ENCODE results near the gene LARP1B.

The LARP1B gene

DNA sequence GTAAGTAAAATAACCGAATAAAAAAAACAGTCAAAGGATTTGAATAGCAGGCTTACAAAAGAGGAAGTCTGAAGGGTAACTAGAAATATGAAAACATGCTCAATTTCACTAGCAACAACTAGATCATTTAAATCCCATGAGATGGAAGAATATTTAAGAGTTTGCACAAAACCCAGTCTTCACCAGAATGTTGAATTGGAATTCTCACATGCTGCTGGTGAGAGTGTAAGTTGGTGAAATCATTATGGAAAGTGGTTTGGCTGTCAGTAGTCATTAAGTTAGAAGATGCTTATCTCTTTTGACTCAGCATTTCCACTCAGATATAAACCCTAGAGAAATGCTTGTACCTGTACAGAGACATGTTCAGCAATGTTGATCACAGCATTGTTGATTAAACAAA lies 116.4 kb downstream of the LARP1B start:
- CTCF ChIA-PET, result interaction anchor here (0.7 kb wide), 1 partner anchor 15 kb away, joined by 3 read pairs; no protein-coding TSS in a partner anchor
- DNase-seq (ENCODE audit: extremely low spot score), result no peak
- POLR2A ChIA-PET, result no interaction called here
- TF ChIP-seq, protein P1, sequence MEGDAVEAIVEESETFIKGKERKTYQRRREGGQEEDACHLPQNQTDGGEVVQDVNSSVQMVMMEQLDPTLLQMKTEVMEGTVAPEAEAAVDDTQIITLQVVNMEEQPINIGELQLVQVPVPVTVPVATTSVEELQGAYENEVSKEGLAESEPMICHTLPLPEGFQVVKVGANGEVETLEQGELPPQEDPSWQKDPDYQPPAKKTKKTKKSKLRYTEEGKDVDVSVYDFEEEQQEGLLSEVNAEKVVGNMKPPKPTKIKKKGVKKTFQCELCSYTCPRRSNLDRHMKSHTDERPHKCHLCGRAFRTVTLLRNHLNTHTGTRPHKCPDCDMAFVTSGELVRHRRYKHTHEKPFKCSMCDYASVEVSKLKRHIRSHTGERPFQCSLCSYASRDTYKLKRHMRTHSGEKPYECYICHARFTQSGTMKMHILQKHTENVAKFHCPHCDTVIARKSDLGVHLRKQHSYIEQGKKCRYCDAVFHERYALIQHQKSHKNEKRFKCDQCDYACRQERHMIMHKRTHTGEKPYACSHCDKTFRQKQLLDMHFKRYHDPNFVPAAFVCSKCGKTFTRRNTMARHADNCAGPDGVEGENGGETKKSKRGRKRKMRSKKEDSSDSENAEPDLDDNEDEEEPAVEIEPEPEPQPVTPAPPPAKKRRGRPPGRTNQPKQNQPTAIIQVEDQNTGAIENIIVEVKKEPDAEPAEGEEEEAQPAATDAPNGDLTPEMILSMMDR (IDR thresholded peaks at IDR 0.05; ENCODE audit: control extremely low read depth, extremely low read depth, low read depth, missing control alignments), result no peak

DNA sequence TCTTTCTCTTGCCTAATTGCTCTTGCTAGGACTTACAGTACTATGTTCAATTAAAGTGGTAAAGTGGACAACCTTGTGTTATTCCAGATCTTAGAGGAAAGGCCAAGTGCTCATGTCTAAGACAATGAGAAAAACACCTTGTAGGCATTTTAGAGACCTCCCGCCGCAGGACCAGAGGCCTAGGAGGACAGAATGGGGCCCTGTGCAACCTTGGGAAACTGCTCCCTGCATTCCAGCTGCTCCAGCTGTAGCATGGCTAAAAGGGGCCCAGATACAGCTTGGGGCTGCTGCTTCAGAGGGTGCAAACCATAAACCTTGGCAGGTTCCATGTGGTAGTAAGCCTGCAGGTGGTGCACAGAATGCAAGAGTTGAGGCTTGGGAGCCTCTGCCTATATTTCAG lies 125.5 kb downstream of the LARP1B start:
- POLR2A ChIA-PET, result no interaction called here
- TF ChIP-seq, protein P1 (IDR thresholded peaks at IDR 0.05; ENCODE audit: control extremely low read depth, extremely low read depth, low read depth, missing control alignments), result no peak
- CTCF ChIA-PET, result interaction anchor here (1.1 kb wide), 1 partner anchor 12 kb away, joined by 3 read pairs; no protein-coding TSS in a partner anchor
- DNase-seq (ENCODE audit: extremely low spot score), result no peak

DNA sequence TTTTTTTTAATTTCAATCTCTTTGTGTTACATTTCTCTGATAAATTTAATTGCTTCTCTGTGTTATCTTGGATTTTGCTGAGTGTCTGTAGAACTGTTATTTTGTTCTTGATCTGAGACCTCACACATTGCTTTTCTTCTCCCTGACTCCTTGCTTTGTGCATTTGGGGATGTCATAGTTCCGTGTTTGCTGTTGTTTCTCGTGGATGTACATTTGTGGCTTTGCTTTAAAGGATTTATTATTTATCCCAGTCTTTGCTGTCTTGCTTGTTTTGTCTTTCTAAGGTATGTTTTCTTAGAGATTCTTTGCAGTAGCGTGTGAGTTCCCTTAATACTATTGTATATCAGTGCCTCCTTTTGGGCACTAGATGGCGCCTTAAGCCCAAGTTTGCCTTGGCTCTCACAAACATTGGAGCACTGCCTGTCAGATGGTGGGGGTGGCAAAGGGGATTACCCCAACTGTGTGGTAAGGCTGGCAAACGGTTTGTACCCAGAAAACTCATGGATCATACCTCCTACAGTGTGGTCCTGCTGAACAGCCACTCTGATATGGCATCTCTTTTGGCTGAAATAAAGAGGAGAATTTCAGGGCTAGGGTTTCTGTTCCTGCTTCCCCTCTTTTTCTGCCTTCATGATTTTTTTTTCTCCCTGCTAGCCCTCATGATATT lies 130.1 kb downstream of the LARP1B start:
- CTCF ChIA-PET, result interaction anchor here (0.7 to 3.1 kb wide), 21 partner anchors 8 to 263 kb away, joined by 3 to 8 read pairs (median 4); no protein-coding TSS in a partner anchor
- peak; percentile 61 for DNase-seq (ENCODE audit: extremely low spot score)
- TF ChIP-seq, protein P1 (IDR thresholded peaks at IDR 0.05; ENCODE audit: control extremely low read depth, extremely low read depth, low read depth, missing control alignments), result peak; percentile 90
- POLR2A ChIA-PET, result interaction anchor here (0.7 kb wide), 1 partner anchor 77 kb away, joined by 4 read pairs; no protein-coding TSS in a partner anchor

DNA sequence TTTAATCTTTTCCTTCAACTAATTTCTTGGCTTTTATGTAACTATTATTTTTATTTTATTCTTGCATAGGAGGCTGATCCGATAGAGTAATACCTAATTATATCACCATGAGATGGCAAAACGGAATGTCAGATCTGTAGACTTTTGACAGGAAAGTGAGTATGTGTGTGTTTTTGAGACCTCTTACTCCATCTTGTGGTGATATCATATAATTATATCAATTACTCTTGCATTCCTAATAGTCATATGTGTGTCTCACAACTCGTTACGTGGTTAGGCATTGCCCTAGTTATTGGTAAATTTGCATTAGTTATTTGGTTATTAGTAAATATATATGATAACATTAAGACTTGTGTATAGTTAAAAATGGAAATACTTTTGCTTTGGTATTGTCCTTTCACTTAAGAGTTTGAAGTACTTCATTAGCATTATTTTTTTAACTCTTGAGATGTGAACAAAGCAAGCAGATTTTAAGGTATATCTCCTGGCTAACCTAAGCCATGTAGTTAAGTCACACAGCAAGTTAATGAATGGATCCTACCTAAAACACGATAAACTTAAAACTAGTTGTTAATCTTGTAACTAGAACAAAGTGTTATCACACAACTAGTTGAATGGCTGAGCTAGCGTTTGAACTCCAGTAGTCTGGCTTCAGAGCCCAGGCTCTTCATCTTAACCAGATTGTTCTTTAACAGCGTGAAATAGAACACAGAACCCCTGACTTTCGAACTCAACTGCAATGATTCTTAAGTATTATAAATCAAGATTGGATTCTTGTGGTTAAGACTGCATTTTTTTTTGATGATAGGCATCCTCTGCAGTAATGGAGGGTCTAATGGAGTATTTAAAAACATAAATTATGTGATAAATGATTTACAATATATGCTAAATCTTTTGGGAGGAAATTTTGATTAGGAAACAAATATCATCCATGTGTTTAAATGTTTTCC lies 159.4 kb downstream of the LARP1B start:
- TF ChIP-seq, protein P1 (IDR thresholded peaks at IDR 0.05; ENCODE audit: control extremely low read depth, extremely low read depth, low read depth, missing control alignments), result peak; percentile 26
- ChIA-PET POLR2A (no interaction called here), CTCF (interaction anchor here (0.7 to 2.2 kb wide), 7 partner anchors 10 to 29 kb away, joined by 3 to 9 read pairs (median 3); no protein-coding TSS in a partner anchor)
- peak; percentile 24 for DNase-seq (ENCODE audit: extremely low spot score)

DNA sequence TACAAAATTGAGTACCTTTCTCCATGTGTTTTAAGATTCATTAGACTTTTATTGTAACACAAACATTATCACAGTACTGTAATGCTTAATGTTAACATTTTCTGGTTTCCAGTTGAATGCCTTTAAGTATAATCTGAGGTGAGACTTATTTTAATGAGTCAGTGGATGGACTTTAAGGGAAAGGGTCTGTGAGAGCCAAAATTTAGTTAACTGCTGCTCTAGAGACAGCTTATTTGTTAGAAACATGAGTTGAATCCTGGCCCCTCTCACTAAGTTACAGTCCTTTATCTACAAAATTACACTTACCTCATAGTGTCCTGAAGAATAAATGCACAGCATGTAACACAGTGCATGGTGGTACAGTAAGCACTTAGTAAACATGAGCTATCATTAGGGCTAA lies 160.5 kb downstream of the LARP1B start:
- TF ChIP-seq, protein P1 (IDR thresholded peaks at IDR 0.05; ENCODE audit: control extremely low read depth, extremely low read depth, low read depth, missing control alignments), result no peak
- CTCF ChIA-PET, result interaction anchor here (1.3 to 2.2 kb wide), 2 partner anchors 10 to 30 kb away, joined by 4 to 9 read pairs; no protein-coding TSS in a partner anchor
- no peak for DNase-seq (ENCODE audit: extremely low spot score)
- POLR2A ChIA-PET, result no interaction called here

DNA sequence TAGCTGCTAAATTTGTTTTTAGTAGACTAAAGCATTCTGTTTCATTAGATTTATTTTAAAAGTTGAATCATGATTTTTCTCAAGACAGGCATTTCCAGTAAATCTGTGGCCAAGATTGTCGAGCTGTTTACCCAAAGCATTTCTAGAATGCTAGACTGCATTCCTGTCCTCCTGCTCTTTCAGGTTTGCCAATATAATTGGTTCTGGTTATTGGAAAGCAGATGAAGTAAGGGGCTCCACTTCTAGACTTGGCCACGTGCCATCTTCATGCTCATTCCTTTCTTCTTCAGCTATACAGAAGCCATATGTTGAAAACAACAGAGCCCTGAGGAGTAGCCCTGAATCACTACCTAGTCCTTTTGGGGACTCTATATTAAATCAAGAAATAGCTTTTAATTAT lies 164.0 kb downstream of the LARP1B start:
- DNase-seq (ENCODE audit: extremely low spot score), result no peak
- POLR2A ChIA-PET, result no interaction called here
- TF ChIP-seq, protein P1 (IDR thresholded peaks at IDR 0.05; ENCODE audit: control extremely low read depth, extremely low read depth, low read depth, missing control alignments), result no peak
- CTCF ChIA-PET, result interaction anchor here (0.9 to 2.0 kb wide), 6 partner anchors 10 to 47 kb away, joined by 3 to 6 read pairs (median 3); no protein-coding TSS in a partner anchor

Measured in GM10248 (cell line).